GM10248 (cell line): ENCODE data around the gene ACOX2.

Experiments used
- CTCF ChIA-PET: fragments of 300-600 bp; sonication (Branson Sonifier 250); formaldehyde crosslinking; extraction: SDS; loops from one replicate; lab custom pipeline; 2021; ENCODE audit warnings: antibody characterized with exemption; lab: Yijun Ruan, JAX
- POLR2A ChIA-PET: fragments of 350-650 bp; sonication (Branson Sonifier 250); formaldehyde crosslinking; extraction: SDS; loops from one replicate; lab custom pipeline; 2020; ENCODE audit warnings: antibody characterized with exemption; lab: Yijun Ruan, JAX
- DNase-seq: peaks from one replicate; pipeline ENCODE4 v3.0.0; 2012; ENCODE audit errors: extremely low spot score
- TF ChIP-seq, protein P1 (sequence below): IDR thresholded peaks from 2 replicates; pipeline ENCODE4 v1.5.1; 2012; ENCODE audit warnings: mild to moderate bottlenecking, low read depth; ENCODE audit errors: extremely low read depth, missing control alignments, control extremely low read depth

Gene ACOX2

DNA sequence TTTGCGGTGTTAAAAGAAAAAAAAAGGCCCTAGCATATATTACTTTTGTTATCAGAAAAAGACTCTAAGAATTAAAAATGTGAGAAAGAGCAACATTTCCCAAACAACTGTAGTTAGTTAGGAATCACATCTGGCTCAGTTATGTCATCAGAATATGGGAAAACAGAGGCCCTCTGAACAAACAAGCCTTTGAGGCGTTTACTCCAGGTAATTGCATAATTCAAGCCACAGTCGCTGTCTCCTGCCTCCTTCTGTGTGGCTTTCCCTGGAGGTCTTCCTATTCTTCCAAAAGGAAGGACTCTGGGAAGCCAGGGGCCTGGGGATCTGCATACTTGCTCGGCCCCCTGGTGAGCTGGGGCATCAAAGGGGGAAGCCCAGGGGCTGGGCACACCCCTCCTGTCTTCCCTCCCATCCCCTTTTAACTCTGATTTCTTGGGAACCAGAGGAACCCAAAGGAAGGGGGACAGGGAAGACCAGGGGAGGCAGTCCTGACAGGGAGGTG is 43.9 kb upstream of the ACOX2 start:
- TF ChIP-seq, protein P1, sequence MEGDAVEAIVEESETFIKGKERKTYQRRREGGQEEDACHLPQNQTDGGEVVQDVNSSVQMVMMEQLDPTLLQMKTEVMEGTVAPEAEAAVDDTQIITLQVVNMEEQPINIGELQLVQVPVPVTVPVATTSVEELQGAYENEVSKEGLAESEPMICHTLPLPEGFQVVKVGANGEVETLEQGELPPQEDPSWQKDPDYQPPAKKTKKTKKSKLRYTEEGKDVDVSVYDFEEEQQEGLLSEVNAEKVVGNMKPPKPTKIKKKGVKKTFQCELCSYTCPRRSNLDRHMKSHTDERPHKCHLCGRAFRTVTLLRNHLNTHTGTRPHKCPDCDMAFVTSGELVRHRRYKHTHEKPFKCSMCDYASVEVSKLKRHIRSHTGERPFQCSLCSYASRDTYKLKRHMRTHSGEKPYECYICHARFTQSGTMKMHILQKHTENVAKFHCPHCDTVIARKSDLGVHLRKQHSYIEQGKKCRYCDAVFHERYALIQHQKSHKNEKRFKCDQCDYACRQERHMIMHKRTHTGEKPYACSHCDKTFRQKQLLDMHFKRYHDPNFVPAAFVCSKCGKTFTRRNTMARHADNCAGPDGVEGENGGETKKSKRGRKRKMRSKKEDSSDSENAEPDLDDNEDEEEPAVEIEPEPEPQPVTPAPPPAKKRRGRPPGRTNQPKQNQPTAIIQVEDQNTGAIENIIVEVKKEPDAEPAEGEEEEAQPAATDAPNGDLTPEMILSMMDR: no peak
- no peak for DNase-seq
- CTCF ChIA-PET: interaction anchor here (1.7 to 2.0 kb wide), 2 partner anchors 11 to 49 kb away, joined by 5 to 6 read pairs; no protein-coding TSS in a partner anchor
- POLR2A ChIA-PET: no interaction called here

DNA sequence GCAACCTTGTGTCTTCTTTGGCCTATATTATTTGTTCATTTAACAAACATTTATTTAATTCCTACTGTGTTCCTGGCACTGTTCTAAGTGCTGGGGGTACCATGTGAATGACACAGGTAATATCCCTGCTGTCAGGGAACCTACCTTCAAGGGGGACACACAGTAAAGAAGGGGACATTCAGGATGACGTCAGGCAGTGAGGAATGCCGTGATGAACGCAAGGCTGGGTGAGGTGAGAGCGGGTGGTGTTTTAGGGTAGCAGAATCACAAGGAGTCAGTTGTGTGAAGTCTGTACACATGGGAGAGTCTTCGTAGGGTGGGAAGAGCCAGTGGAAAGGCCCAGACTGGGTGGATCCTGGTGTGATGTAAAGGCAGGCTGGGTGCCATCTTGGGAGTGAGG is 41.9 kb upstream of the ACOX2 start:
- POLR2A ChIA-PET: no interaction called here
- no peak for DNase-seq
- CTCF ChIA-PET: interaction anchor here (1.0 to 25.5 kb wide), 3 partner anchors 11 to 56 kb away, joined by 3 to 384 read pairs (median 16); no protein-coding TSS in a partner anchor
- TF ChIP-seq, protein P1: no peak

DNA sequence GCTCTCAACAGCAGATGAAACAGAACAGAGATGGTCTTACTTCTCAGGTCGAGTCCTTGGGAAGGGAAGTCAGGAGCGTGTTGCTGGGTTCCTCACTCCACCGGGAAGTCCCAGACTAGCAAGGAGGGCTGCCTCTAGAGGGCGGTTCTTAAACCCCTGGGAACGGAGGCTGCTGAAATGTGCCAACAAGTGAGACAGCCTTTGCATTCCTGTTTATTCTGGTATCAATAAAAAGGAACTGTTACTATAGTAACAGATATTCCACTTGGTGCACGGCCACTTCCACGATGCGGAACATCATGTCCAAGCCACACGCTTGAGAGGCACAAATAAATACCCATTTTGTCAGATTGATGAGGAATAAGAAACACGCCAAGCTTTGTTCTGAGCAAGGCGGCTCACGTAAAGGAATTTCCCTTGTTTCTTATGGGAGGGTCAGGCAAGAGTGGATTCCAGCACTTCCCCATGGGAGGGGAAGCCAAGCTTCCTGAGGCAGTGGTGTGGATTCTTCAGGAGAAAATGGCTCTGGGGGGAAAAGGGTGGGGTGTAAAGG is 40.4 kb upstream of the ACOX2 start, which contains the start of gene FAM107A:
Gene FAM107A, minus strand, starts transcription at position 123 of the 553 bp plus-strand sequence. CDS start 7,531 bp downstream, outside the sequence.
- no peak for DNase-seq
- TF ChIP-seq, protein P1: no peak
- ChIA-PET CTCF (interaction anchor here (3.5 to 25.5 kb wide), 2 partner anchors 9 to 57 kb away, joined by 16 to 384 read pairs; no protein-coding TSS in a partner anchor), POLR2A (no interaction called here)

DNA sequence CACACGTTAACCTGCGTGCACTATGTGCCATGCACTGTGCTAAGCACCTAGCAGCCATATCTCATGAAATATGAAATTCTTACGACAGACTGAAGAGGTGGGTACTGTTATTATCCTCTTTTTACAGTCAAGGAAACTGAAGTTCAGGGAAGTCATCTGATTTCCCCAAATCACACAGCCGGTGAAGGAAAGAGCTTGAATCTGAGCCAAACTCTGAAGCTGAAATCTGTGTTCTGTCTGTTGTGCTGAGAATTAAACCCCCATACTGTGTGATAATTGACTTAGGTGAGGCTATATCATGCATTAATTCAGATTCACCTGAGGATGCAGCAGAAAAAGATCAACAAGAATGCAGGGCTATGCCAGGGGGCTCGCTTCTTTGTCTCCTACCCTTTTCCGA is 39.7 kb upstream of the ACOX2 start:
- TF ChIP-seq, protein P1: no peak
- DNase-seq: no peak
- POLR2A ChIA-PET: no interaction called here
- CTCF ChIA-PET: interaction anchor here (3.5 to 25.5 kb wide), 2 partner anchors 9 to 58 kb away, joined by 16 to 384 read pairs; no protein-coding TSS in a partner anchor

DNA sequence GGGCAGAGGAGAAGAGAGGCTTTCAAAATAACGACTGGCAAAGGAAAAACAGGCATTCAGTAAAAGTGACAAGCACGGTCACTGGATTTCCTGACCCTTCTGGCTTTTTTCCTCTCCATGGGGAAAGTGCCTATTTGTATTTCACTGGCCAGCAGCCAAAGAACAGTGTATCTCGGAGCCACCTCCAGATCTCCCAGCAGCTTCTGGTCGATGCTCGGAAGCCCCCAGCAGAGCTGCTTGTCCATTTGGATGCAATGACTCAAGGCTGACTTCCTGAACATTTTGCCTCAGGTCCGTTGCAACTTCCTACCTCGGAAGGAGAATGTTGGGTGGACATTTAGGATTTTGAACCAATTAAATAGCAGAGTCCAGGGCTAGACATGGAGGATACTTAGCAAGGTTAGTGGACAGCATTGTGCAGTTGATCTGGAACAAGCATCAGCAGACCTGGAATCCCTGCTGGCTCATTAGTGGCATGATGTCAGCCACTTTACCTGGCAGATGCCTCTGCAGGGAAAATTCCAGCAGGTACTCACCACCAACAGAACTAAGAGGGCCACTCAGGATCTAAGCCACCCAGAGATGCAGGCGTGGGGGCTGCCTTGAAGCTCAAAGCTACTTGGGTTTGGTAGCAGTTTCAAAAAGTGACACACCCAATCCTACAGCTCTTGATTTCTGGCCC is 39.1 kb upstream of the ACOX2 start:
- TF ChIP-seq, protein P1: no peak
- POLR2A ChIA-PET: no interaction called here
- DNase-seq: no peak
- CTCF ChIA-PET: interaction anchor here (3.5 to 25.5 kb wide), 2 partner anchors 8 to 59 kb away, joined by 16 to 384 read pairs; no protein-coding TSS in a partner anchor

DNA sequence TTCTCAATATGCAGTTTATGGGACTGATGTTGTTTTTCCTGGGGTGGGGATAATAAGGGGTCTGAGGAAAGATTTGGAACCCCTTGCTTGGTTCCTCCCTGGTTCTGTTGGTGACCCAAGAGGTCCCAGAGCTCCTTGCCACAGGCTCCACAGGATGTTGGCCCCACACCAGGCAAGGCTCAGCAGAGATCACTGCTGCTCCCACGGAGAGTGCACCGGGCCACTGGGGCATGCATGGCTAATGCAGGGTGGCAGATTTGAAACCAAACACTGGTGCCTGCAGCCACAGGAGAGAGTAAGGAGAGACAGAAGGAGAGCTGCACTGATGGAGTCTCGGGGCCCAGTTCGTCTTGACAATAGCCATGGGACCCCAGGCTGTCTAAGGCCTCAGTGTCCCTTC is 37.7 kb upstream of the ACOX2 start:
- CTCF ChIA-PET: interaction anchor here (1.3 to 25.5 kb wide), 5 partner anchors 9 to 111 kb away, joined by 3 to 384 read pairs (median 4); no protein-coding TSS in a partner anchor
- no peak for DNase-seq
- TF ChIP-seq, protein P1: no peak
- POLR2A ChIA-PET: no interaction called here
